GM23338 (cell line): Measurements from ENCODE around the gene NCCRP1. TPM values are rescaled to one million over a fixed set of nuclear protein-coding genes. Genes with fewer than 3 reads are reported as not detected.

Experiments
- ATAC-seq: fragments of 200-7000 bp; cut with Tn5 transposase; 3 replicates; pipeline ENCODE4 v1.9.1; 2020
- DNase-seq: peaks from one replicate; pipeline ENCODE4 v3.0.0-alpha.2; 2015; ENCODE audit warnings: low spot score
- H2AFZ ChIP-seq: fragments of 200-600 bp; sonication (generic); 2 replicates; pipeline ENCODE4 v1.8.0; 2016; ENCODE audit warnings: antibody characterized with exemption, mild to moderate bottlenecking, moderate library complexity
- H3F3A ChIP-seq: fragments of 200-600 bp; sonication (generic); replicated peaks from 2 replicates; pipeline ENCODE4 v1.8.0; 2017; ENCODE audit warnings: antibody characterized with exemption, mixed run types, low read depth
- H3K27ac ChIP-seq: fragments of 200-600 bp; sonication (generic); 2 replicates; pipeline ENCODE4 v1.6.1; 2016; ENCODE audit warnings: low read depth
- H3K27me3 ChIP-seq: fragments of 200-600 bp; sonication (generic); 2 replicates; pipeline ENCODE4 v1.8.0; 2016; ENCODE audit warnings: mild to moderate bottlenecking, mixed run types, moderate library complexity; ENCODE audit not compliant: insufficient read depth
- H3K36me3 ChIP-seq: fragments of 200-600 bp; sonication (generic); 2 replicates; pipeline ENCODE4 v1.8.0; 2016; ENCODE audit warnings: mild to moderate bottlenecking; ENCODE audit not compliant: insufficient read depth
- H3K4me1 ChIP-seq: fragments of 200-600 bp; sonication (generic); 2 replicates; pipeline ENCODE4 v1.8.0; 2016; ENCODE audit warnings: mild to moderate bottlenecking, moderate library complexity; ENCODE audit not compliant: insufficient read depth
- H3K4me2 ChIP-seq: fragments of 200-600 bp; sonication (generic); 2 replicates; pipeline ENCODE4 v1.7.1; 2017; ENCODE audit warnings: mixed run types
- H3K4me3 ChIP-seq: fragments of 200-600 bp; sonication (generic); 2 replicates; pipeline ENCODE4 v1.6.1; 2016; ENCODE audit warnings: mixed run types
- H3K79me2 ChIP-seq: fragments of 200-600 bp; sonication (generic); replicated peaks from 2 replicates; pipeline ENCODE4 v1.8.0; 2017; ENCODE audit warnings: mild to moderate bottlenecking; ENCODE audit not compliant: insufficient read depth
- H3K9me2 ChIP-seq: fragments of 200-600 bp; sonication (generic); 2 replicates; pipeline ENCODE4 v1.8.0; 2017; ENCODE audit not compliant: insufficient read depth
- H4K20me1 ChIP-seq: fragments of 200-600 bp; sonication (generic); replicated peaks from 2 replicates; pipeline ENCODE4 v1.8.0; 2017; ENCODE audit warnings: mild to moderate bottlenecking; ENCODE audit not compliant: insufficient read depth
- H3K27ac Mint-ChIP-seq: 2 replicates; pipeline ENCODE4 v1.8.0; 2020; ENCODE audit warnings: inconsistent platforms, mild to moderate bottlenecking, moderate library complexity, mixed read lengths
- H3K27me3 Mint-ChIP-seq: 3 replicates; pipeline ENCODE4 v1.8.0; 2022; ENCODE audit warnings: low read depth, mild to moderate bottlenecking, moderate library complexity, mixed read lengths, inconsistent platforms; ENCODE audit not compliant: insufficient read depth, poor library complexity
- H3K36me3 Mint-ChIP-seq: 3 replicates; pipeline ENCODE4 v1.8.0; 2021; ENCODE audit warnings: low read depth, mild to moderate bottlenecking, inconsistent platforms, moderate library complexity, mixed read lengths
- H3K4me1 Mint-ChIP-seq: 3 replicates; pipeline ENCODE4 v1.8.0; 2020; ENCODE audit warnings: mild to moderate bottlenecking, inconsistent platforms, mixed read lengths
- H3K4me3 Mint-ChIP-seq: 3 replicates; pipeline ENCODE4 v1.8.0; 2021; ENCODE audit warnings: moderate library complexity, mild to moderate bottlenecking, inconsistent platforms, mixed read lengths
- H3K9me3 Mint-ChIP-seq: 3 replicates; pipeline ENCODE4 v1.8.0; 2020; ENCODE audit warnings: moderate library complexity, mild to moderate bottlenecking, inconsistent platforms, mixed read lengths
- CREB1 ChIP-seq: fragments of 250-450 bp; sonication (Bioruptor Pico); IDR thresholded peaks from 2 replicates; pipeline ENCODE4 v1.5.0; 2020; ENCODE audit warnings: low read depth, mild to moderate bottlenecking, moderate library complexity
- EZH2 ChIP-seq: fragments of 200-600 bp; sonication (generic); IDR thresholded peaks from one replicate; pipeline ENCODE4 v1.8.0; 2017; ENCODE audit warnings: antibody characterized with exemption, mild to moderate bottlenecking, low read depth; ENCODE audit not compliant: unreplicated experiment
- EZH2phosphoT487 ChIP-seq: fragments of 200-600 bp; sonication (generic); IDR thresholded peaks from one replicate; pipeline ENCODE4 v1.8.1; 2018; ENCODE audit warnings: antibody characterized with exemption; ENCODE audit not compliant: unreplicated experiment
- JUNB ChIP-seq: IDR thresholded peaks from one replicate; pipeline ENCODE4 v1.6.1; 2016; ENCODE audit warnings: antibody characterized with exemption; ENCODE audit not compliant: unreplicated experiment
- NANOG ChIP-seq: IDR thresholded peaks from 2 replicates; pipeline ENCODE4 v1.6.1; 2016; ENCODE audit warnings: antibody characterized with exemption, borderline replicate concordance
- POLR2AphosphoS5 ChIP-seq: IDR thresholded peaks from 2 replicates; pipeline ENCODE4 v1.6.1; 2016; ENCODE audit warnings: antibody characterized with exemption, low read depth
- STAT1 ChIP-seq: IDR thresholded peaks from one replicate; pipeline ENCODE4 v1.6.1; 2016; ENCODE audit warnings: antibody characterized with exemption; ENCODE audit not compliant: unreplicated experiment
- ZNF114 ChIP-seq: fragments of 250-450 bp; sonication (Bioruptor Pico); IDR thresholded peaks from 2 replicates; pipeline ENCODE4 v1.5.0; 2020; ENCODE audit warnings: mild to moderate bottlenecking, moderate library complexity
- ZNF331 ChIP-seq: fragments of 250-450 bp; sonication (Bioruptor Pico); IDR thresholded peaks from 2 replicates; pipeline ENCODE4 v1.5.0; 2020; ENCODE audit warnings: low read depth, mild to moderate bottlenecking, moderate library complexity
- polyA plus RNA-seq: library from polyadenylated mRNA; unstranded; fragments of >200 nt; fragmentation: Nextera tagmentation; extraction: Ambion mirVana; gene quantifications from 2 replicates; pipeline ENCODE4 v1.2.1, GENCODE V29; 2016
- total RNA-seq: library from RNA; depleted of rRNA; stranded (reverse); fragments of >200 nt; shearing (Covaris generic); gene quantifications from 2 replicates; pipeline ENCODE4 v1.2.3, GENCODE V29; 2014
- TF ChIP-seq, protein P1 (sequence below), 2 experiments: fragments of 200-600 bp in 1 of 2; sonication (generic) in 1 of 2; conservative IDR thresholded peaks; 2 replicates each; pipeline versions ENCODE4 v1.5.1 to v1.6.1; 2016 to 2017; ENCODE audit warnings: antibody characterized with exemption in 2 of 2, low read depth in 2 of 2, mild to moderate bottlenecking in 2 of 2, moderate library complexity in 1 of 2
- TF ChIP-seq, protein P2 (sequence below): IDR thresholded peaks from one replicate; pipeline ENCODE4 v1.6.1; 2018; ENCODE audit warnings: antibody characterized with exemption; ENCODE audit not compliant: unreplicated experiment
- TF ChIP-seq, protein P3 (sequence below): IDR thresholded peaks from 2 replicates; pipeline ENCODE4 v1.6.1; 2016; ENCODE audit warnings: antibody characterized with exemption
- TF ChIP-seq, protein P4 (sequence below): fragments of 250-450 bp; sonication (Bioruptor Pico); IDR thresholded peaks from 2 replicates; pipeline ENCODE4 v1.5.0; 2020; ENCODE audit warnings: mild to moderate bottlenecking, moderate library complexity

Gene NCCRP1
- total and polyA plus RNA-seq, 2 experiments from 2014 or later, result 3.6 to 6.2 TPM

DNA sequence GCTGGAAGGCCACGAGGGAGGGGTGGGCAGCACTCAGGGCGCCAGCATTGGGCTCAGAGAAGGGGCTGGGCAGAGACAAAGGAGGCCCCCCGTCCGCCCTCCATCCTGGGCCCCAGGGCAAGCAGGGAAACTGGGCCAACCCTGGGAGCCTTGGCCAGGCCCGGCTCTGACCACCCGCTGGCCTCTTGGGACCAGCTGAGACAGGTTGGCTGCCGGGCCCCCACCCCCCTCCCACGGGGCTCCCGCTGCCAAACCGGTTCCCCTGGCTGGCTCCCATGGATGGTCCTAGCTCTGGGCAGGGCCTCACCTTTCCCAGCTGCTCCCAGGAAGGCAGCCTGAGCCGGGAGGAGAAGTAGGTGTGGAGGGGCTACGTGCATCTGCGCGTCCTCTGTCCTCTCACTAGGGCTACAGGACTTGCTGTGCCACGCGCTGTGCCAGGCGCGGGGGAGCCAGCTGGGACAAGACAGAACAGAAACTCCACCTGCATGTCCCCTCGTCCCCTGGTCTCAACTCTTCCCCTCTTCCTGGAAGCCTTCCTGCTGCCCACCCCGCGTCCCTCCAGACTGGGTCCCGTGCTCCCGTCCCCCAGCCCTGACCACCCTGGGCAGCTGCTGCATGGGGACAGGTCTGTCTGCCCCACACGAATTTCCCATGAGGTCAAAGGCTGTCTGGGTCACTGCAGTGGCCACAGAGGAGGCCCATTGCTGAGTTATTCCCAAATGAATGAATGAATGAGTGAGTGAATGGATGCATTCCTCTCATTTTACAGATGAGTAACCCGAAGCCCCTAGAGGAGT is 29.1 kb upstream of the NCCRP1 start:
- Mint-ChIP-seq H3K27ac (peak overlapping the region; percentile 70; the same call in 1 of the 2 replicates), H3K27me3 (peaks cover 9% of the 10 kb centered on the region)
- ATAC-seq, result peak; percentile 70

More for the DNA sequence above, 29.1 kb upstream of the NCCRP1 start:
- peaks cover 9% of the 10 kb centered on the region for H4K20me1 ChIP-seq
- H3K79me2 ChIP-seq, result peaks cover 9% of the 10 kb centered on the region
- peaks cover 24% of the 10 kb centered on the region for H3K4me1 Mint-ChIP-seq
- H3K4me1 ChIP-seq, result peaks cover 12% of the 10 kb centered on the region; the same call in 1 of the 2 replicates
- no peaks in the 10 kb centered on the region for H3K9me3 Mint-ChIP-seq
- peaks cover 5% of the 10 kb centered on the region; the same call in 1 of the 3 replicates for H3K36me3 Mint-ChIP-seq
- H2AFZ ChIP-seq, result no peak overlapping the region
- TF ChIP-seq POLR2AphosphoS5, result no peak
- TF ChIP-seq EZH2, result no peak
- no peak for TF ChIP-seq STAT1
- TF ChIP-seq, protein P1, sequence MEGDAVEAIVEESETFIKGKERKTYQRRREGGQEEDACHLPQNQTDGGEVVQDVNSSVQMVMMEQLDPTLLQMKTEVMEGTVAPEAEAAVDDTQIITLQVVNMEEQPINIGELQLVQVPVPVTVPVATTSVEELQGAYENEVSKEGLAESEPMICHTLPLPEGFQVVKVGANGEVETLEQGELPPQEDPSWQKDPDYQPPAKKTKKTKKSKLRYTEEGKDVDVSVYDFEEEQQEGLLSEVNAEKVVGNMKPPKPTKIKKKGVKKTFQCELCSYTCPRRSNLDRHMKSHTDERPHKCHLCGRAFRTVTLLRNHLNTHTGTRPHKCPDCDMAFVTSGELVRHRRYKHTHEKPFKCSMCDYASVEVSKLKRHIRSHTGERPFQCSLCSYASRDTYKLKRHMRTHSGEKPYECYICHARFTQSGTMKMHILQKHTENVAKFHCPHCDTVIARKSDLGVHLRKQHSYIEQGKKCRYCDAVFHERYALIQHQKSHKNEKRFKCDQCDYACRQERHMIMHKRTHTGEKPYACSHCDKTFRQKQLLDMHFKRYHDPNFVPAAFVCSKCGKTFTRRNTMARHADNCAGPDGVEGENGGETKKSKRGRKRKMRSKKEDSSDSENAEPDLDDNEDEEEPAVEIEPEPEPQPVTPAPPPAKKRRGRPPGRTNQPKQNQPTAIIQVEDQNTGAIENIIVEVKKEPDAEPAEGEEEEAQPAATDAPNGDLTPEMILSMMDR (conservative IDR thresholded peaks at IDR 0.05; ENCODE audit: low read depth in 2 of 2), result no peak
- TF ChIP-seq ZNF114, result no peak
- TF ChIP-seq JUNB, result no peak
- TF ChIP-seq, protein P2, sequence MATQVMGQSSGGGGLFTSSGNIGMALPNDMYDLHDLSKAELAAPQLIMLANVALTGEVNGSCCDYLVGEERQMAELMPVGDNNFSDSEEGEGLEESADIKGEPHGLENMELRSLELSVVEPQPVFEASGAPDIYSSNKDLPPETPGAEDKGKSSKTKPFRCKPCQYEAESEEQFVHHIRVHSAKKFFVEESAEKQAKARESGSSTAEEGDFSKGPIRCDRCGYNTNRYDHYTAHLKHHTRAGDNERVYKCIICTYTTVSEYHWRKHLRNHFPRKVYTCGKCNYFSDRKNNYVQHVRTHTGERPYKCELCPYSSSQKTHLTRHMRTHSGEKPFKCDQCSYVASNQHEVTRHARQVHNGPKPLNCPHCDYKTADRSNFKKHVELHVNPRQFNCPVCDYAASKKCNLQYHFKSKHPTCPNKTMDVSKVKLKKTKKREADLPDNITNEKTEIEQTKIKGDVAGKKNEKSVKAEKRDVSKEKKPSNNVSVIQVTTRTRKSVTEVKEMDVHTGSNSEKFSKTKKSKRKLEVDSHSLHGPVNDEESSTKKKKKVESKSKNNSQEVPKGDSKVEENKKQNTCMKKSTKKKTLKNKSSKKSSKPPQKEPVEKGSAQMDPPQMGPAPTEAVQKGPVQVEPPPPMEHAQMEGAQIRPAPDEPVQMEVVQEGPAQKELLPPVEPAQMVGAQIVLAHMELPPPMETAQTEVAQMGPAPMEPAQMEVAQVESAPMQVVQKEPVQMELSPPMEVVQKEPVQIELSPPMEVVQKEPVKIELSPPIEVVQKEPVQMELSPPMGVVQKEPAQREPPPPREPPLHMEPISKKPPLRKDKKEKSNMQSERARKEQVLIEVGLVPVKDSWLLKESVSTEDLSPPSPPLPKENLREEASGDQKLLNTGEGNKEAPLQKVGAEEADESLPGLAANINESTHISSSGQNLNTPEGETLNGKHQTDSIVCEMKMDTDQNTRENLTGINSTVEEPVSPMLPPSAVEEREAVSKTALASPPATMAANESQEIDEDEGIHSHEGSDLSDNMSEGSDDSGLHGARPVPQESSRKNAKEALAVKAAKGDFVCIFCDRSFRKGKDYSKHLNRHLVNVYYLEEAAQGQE, result no peak
- TF ChIP-seq NANOG, result no peak
- no peak for TF ChIP-seq CREB1 (CRISPR knock-in tag)
- TF ChIP-seq, protein P3, sequence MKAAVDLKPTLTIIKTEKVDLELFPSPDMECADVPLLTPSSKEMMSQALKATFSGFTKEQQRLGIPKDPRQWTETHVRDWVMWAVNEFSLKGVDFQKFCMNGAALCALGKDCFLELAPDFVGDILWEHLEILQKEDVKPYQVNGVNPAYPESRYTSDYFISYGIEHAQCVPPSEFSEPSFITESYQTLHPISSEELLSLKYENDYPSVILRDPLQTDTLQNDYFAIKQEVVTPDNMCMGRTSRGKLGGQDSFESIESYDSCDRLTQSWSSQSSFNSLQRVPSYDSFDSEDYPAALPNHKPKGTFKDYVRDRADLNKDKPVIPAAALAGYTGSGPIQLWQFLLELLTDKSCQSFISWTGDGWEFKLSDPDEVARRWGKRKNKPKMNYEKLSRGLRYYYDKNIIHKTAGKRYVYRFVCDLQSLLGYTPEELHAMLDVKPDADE, result no peak
- TF ChIP-seq ZNF331 (CRISPR knock-in tag), result no peak
- TF ChIP-seq EZH2phosphoT487, result no peak
- TF ChIP-seq, protein P4, sequence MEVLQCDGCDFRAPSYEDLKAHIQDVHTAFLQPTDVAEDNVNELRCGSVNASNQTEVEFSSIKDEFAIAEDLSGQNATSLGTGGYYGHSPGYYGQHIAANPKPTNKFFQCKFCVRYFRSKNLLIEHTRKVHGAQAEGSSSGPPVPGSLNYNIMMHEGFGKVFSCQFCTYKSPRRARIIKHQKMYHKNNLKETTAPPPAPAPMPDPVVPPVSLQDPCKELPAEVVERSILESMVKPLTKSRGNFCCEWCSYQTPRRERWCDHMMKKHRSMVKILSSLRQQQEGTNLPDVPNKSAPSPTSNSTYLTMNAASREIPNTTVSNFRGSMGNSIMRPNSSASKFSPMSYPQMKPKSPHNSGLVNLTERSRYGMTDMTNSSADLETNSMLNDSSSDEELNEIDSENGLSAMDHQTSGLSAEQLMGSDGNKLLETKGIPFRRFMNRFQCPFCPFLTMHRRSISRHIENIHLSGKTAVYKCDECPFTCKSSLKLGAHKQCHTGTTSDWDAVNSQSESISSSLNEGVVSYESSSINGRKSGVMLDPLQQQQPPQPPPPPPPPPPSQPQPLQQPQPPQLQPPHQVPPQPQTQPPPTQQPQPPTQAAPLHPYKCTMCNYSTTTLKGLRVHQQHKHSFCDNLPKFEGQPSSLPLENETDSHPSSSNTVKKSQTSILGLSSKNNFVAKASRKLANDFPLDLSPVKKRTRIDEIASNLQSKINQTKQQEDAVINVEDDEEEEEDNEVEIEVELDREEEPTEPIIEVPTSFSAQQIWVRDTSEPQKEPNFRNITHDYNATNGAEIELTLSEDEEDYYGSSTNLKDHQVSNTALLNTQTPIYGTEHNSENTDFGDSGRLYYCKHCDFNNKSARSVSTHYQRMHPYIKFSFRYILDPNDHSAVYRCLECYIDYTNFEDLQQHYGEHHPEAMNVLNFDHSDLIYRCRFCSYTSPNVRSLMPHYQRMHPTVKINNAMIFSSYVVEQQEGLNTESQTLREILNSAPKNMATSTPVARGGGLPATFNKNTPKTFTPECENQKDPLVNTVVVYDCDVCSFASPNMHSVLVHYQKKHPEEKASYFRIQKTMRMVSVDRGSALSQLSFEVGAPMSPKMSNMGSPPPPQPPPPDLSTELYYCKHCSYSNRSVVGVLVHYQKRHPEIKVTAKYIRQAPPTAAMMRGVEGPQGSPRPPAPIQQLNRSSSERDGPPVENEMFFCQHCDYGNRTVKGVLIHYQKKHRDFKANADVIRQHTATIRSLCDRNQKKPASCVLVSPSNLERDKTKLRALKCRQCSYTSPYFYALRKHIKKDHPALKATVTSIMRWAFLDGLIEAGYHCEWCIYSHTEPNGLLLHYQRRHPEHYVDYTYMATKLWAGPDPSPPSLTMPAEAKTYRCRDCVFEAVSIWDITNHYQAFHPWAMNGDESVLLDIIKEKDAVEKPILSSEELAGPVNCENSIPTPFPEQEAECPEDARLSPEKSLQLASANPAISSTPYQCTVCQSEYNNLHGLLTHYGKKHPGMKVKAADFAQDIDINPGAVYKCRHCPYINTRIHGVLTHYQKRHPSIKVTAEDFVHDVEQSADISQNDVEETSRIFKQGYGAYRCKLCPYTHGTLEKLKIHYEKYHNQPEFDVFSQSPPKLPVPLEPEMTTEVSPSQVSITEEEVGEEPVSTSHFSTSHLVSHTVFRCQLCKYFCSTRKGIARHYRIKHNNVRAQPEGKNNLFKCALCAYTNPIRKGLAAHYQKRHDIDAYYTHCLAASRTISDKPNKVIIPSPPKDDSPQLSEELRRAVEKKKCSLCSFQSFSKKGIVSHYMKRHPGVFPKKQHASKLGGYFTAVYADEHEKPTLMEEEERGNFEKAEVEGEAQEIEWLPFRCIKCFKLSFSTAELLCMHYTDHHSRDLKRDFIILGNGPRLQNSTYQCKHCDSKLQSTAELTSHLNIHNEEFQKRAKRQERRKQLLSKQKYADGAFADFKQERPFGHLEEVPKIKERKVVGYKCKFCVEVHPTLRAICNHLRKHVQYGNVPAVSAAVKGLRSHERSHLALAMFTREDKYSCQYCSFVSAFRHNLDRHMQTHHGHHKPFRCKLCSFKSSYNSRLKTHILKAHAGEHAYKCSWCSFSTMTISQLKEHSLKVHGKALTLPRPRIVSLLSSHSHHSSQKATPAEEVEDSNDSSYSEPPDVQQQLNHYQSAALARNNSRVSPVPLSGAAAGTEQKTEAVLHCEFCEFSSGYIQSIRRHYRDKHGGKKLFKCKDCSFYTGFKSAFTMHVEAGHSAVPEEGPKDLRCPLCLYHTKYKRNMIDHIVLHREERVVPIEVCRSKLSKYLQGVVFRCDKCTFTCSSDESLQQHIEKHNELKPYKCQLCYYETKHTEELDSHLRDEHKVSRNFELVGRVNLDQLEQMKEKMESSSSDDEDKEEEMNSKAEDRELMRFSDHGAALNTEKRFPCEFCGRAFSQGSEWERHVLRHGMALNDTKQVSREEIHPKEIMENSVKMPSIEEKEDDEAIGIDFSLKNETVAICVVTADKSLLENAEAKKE (CRISPR knock-in tag), result no peak
- H3K4me3 Mint-ChIP-seq, result no peak overlapping the region
- peak; percentile 38 for DNase-seq
- H3K4me2 ChIP-seq, result 0 out of 2 replicates have a peak overlapping the region, but pooled peaks have one; percentile 32
- no peaks in the 10 kb centered on the region for H3F3A ChIP-seq
- H3K27ac ChIP-seq, result no peak overlapping the region
- no peaks in the 10 kb centered on the region for H3K9me2 ChIP-seq
- no peaks in the 10 kb centered on the region for H3K27me3 ChIP-seq
- H3K36me3 ChIP-seq, result no peaks in the 10 kb centered on the region
- no peak overlapping the region for H3K4me3 ChIP-seq
